GOT3 (cell line): Measurements from ENCODE around the gene AUP1.
"Not testable (repeated sequence)": the region's sequence is repeated elsewhere in the genome, so short reads cannot be mapped to it uniquely, and the experiment has no call there.

Experiments
- DNase-seq: peaks from one replicate; lab custom pipeline; 2025; ENCODE audit warnings: mixed read lengths; lab: John Stamatoyannopoulos, UW

The AUP1 gene

GRCh38 chr2:74529357-74530238 lies at the start of gene AUP1, which contains the start of gene HTRA2:
Gene AUP1, minus strand, starts transcription at chr2:74529706. Its CDS starts 77 bp downstream, at chr2:74529629.
Gene HTRA2, plus strand, starts transcription at chr2:74529933. Its CDS starts 74 bp downstream, at chr2:74530007.
- DNase-seq, result peak; percentile 93

DNA sequence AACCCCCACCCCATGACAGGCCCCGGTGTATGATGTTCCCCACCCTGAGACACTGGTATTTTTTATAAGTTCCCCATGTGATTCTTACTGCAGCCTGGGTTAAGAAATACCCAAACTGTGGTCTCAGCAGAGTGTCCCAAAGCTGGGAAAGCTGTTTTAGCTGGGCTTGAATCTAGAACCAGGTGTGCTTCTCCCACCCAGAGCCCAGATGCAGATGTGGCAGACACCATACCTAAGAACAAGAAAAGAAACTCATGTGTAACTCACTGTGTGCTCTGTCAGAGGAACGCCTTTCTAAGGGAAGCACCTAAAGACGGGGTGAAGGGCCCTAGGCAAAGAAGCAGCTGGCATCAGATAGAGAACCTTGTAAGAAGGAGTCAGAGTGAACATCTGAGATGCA lies 48.9 kb upstream of the AUP1 start:
- DNase-seq, result no peak

GRCh38 chr2:74577448-74577847 lies 47.9 kb upstream of the AUP1 start:
- no peak for DNase-seq

DNA sequence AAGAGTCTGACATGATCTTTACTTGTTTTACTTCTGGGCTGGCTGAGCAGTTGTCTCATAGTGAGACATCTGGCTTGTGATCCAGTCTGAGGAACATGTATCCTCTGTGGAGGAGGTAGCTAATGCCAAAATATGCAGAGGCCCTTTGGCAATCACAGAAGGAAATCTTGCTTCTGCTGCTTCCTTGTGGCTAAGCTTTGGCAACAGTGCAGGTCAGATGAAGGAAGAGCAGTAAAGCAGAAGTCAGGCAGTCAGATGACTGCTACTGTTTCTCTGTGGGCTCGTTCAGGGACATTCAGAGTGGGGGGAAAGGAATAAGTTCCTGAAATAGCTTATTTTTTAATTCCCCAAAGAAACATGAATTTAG lies 47.3 kb upstream of the AUP1 start:
- DNase-seq, result no peak

DNA sequence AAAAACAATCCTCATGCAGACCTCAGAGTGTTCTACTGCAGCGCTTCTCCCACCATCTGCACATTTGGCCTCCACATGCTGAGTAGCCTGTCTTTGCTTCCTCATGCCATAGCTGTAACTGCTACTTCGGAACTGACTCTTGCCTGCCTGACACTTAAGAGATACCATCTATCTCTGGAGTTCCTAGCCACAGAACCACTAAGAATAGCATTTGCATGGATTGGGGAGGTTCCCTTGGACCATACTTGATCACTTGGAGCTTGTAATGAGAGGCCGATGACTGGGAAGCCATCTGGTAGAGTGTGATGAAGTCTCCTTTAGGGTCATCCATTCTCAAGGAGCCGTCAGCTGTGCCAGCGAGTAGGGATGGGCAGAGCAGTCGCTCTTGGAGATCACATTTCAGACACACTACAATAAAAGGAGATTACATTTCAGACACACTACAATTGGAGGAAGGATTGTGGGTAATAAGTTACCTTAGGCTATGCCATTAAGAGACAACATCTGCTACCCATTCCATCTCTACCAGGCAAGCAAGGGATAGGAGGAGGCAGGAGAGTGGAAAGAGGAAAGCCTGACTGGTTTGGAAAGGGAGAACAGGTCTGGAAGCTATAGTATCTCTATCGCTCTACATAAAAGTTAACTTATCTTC lies 46.8 kb upstream of the AUP1 start:
- DNase-seq, result no peak

- no peak for DNase-seq
Observed at GRCh38 chr2:74575320-74575719, 45.8 kb upstream of the AUP1 start.

DNA sequence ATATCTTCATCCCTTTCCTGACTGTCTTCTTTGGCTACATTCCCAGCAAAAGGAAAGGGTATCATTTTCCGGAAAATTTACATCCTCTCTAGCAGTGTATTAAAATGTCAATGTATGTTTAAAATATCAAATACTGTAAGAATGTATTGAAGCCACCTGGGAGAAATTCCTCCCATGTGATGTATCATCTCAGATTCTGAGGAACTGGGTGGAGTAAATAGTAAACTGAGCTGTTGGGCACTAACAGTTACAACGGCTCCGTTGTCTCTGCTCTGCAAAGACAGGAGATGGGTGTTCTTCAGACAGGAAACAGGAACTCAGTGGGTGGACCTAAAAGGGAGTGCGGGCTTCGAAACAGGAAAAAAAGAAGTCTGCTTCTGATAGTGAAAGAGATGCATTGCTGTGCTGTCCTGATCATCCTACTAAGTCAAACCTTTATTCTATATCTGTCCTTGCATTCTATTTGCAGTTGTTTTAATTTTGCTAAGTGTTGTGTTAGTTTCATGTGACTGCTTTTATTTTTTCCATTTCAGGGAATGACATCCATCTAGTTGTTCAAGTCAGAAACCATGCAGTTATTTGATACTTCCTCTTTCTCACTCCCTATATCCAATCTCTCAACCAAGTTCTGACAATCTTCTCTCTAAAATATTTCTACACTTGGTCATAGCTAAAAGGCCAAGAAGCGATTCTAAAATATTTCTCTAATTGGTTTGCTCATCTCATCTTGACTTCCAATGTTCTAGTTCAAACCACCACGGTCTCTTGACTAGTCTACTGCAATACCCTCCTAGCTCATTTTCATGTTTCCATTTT lies 44.4 kb upstream of the AUP1 start:
- no peak for DNase-seq

- no peak for DNase-seq
Observed at GRCh38 chr2:74572178-74572925, 42.8 kb upstream of the AUP1 start.

GRCh38 chr2:74571058-74571457 lies 41.6 kb upstream of the AUP1 start:
- DNase-seq, result no peak

DNA sequence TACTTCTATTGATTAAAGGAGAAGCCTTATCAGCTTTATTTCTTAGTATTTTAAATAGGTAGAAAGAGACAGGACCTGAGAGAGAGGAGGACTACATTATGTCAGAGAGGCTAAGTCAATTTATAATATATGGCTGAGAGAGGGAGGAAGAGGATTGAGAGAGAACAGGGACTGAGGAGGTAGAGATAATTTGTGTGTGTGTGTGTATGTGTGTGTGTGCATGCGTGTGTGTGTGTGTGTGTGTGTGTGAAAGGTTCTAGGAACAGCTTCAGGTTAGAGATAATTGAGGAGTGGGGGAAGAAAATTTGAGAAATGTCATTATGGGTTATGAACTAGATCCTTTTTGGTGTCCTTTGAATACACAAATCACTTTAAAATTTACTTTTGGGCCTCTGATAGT lies 40.2 kb upstream of the AUP1 start:
- DNase-seq, result no peak

DNA sequence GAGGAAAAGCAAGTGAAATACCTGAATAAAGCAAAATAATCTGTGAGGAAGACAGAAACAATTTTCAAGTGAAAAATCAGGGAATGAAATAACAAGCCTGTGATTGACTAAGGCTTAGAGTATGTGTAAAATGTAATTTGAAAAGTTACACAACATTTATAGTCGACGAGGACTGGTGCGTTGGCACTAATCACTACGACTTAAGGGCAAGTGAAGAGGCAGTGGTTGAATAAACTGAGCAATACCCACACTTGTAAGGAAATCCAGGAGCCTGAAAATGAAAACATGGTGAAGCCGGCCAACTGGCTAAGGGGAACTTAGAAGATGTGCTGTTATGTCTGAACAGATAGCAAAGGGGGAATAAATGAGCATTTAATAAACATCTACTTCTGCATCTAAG lies 38.4 kb upstream of the AUP1 start:
- DNase-seq, result no peak

GRCh38 chr2:74566754-74567085 lies 37.2 kb upstream of the AUP1 start:
- DNase-seq, result peak; percentile 25

DNA sequence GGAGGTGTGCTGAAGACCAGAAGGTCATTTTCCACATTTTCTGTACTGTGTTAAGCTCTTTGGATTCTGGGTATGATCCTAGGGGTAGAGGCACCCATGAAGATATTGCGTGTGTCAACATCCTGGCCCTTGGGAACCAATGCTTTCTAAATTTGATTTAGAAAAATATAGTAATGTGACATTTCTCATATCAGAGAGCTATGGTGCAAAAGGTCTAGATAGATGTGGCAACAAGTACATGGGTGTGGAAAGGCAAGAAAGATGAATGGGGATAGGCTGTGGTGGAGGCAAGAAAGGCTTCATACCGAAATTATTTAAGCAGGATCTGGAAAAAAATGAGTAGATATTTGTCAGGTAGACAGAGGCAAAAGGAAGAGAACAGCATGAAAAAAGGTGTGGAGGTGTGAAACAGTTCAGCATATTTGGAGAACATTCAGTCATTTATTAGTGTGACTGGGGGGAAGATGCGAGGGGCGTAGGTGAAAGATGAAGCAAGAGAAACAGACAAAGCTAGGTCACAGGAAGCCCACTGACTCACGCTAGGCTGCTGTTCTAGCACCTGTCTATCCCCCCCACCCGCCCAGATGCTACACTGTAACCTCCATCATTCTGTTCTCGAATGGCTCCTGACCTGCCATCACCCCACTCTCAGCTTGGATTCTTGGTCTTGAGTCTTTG lies 36.7 kb upstream of the AUP1 start:
- DNase-seq, result no peak

- DNase-seq, result no peak
Observed at GRCh38 chr2:74564222-74564621, 34.7 kb upstream of the AUP1 start.

GRCh38 chr2:74562126-74562775 lies 32.7 kb upstream of the AUP1 start:
- DNase-seq, result no peak

- DNase-seq, result not testable (repeated sequence)
Observed at GRCh38 chr2:74561022-74561421, 31.5 kb upstream of the AUP1 start.

GRCh38 chr2:74560591-74560990 lies 31.1 kb upstream of the AUP1 start:
- DNase-seq, result no peak

- DNase-seq, result no peak
Observed at GRCh38 chr2:74559912-74560311, 30.4 kb upstream of the AUP1 start.

- no peak for DNase-seq
Observed at GRCh38 chr2:74558284-74559230, 29.1 kb upstream of the AUP1 start.
